GM19099 (cell line): Measurements from ENCODE around the gene STXBP5.

Experiments used
- POLR2A ChIP-seq: IDR thresholded peaks from 3 replicates; pipeline ENCODE4 v1.6.1; 2011; ENCODE audit warnings: low read depth; ENCODE audit not compliant: insufficient read length; ENCODE audit errors: extremely low read depth

STXBP5 gene

GRCh38 chr6:147170269-147170668 is 33.9 kb upstream of the STXBP5 start:
- no peak for TF ChIP-seq POLR2A

DNA sequence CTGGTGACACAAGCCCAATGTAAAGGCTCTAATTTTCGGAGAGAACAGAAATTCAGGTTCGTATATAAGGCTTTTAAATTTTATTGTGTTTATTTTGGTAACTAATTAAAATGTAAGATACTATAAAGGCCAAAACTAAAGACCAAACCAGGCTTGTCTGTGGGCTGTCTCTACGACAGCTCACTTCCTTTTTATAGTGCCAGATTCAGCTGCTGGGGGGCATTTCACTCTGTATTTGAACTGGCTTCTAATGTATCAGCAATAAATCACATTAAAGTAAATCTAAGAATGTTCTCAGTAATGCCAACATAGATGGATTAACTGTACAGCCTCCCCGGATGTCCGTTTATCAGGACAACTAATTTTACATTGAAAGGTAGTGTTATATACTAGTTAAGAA is 31.1 kb upstream of the STXBP5 start:
- no peak for TF ChIP-seq POLR2A

GRCh38 chr6:147173675-147174308 is 30.4 kb upstream of the STXBP5 start:
- no peak for TF ChIP-seq POLR2A

GRCh38 chr6:147176795-147177194 is 27.4 kb upstream of the STXBP5 start:
- TF ChIP-seq POLR2A, result no peak

- TF ChIP-seq POLR2A, result no peak
Measured at GRCh38 chr6:147177286-147177685, 26.9 kb upstream of the STXBP5 start.

- TF ChIP-seq POLR2A, result no peak
Measured at GRCh38 chr6:147178355-147178754, 25.9 kb upstream of the STXBP5 start.

DNA sequence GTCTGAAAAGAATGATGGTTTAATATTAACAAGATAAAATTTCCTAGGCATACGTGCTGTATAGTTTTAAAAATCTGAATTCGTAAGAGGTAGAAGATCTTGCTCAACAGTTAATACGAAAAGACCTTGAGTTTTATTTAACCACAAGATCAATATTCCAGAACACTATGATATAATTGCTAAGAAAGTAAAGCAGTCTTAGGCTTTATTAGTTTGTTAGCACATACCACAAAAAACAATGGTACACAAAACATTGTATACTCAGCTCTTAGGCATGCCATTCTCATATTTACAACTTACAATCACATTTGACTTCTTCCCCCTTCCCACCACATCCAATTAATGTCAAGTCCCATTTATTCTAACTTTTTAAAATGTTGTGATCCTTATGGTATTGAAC is 24.4 kb upstream of the STXBP5 start:
- no peak for TF ChIP-seq POLR2A

GRCh38 chr6:147180926-147181325 is 23.3 kb upstream of the STXBP5 start:
- no peak for TF ChIP-seq POLR2A

DNA sequence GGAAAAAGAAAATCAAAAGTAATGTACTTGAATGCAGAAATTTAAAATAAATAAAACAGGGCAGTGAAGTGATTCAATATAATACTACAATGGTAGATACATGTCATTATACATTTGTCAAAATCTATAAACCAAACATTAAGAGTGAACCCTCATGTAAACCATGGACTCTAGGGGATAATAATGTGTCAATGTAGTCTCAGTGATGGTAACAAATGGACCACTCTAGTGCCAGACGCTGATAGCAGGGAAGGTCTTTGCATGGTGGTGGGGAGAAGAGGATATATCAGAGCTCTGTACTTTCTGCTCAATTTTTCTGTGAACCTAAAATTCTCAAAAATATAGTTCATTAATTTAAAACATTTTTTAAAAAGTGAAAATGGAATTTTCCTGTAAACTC is 19.8 kb upstream of the STXBP5 start:
- no peak for TF ChIP-seq POLR2A

DNA sequence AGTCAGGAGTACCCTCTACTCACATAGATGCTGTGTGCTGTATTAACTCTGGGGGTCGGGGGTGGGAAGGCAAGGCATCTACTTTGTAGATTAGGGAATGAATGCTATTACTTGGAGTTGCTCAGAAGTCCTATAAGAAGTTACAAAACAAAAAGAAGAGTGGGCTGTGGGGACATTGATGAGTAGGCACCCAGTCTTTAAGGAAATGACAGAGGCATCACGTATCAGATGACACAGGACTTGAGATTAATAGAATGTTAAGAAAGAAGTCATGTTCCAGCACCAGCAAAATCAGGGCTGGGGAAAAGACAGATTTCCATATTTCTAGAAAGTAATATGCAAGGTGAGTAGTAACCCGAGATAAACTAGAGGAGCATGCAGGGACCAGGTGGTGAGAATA is 19.0 kb upstream of the STXBP5 start:
- no peak for TF ChIP-seq POLR2A

- no peak for TF ChIP-seq POLR2A
Measured at GRCh38 chr6:147190556-147190955, 13.7 kb upstream of the STXBP5 start.

DNA sequence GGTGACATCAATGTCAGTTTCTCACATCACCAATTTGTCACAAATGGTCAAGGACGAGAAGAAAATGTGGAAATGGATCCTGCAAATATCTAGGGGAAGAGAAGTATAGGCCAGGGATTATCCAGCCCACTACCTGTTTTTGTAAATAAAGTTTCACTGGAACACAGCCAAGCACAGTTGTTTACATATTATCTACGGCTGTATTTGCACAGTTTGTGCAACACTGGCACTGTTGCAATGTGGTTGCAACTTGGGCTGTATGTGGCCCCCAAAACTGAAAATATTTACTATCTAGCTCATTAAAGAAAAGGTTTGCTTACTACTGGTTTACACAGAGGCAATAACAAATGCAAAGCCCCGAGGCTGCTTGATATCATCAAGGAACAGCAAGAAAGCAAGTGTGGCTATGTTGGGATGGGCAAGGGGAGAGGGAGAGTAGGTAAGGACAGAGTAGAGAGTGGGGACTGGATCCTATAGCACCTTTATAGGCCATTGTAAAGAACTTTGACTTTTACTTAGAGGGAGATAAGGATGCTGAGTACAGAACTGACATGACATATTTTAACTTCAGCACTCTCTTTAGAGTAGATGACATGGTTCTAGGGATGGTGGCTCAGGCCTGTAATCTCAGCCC is 11.8 kb upstream of the STXBP5 start:
- no peak for TF ChIP-seq POLR2A

DNA sequence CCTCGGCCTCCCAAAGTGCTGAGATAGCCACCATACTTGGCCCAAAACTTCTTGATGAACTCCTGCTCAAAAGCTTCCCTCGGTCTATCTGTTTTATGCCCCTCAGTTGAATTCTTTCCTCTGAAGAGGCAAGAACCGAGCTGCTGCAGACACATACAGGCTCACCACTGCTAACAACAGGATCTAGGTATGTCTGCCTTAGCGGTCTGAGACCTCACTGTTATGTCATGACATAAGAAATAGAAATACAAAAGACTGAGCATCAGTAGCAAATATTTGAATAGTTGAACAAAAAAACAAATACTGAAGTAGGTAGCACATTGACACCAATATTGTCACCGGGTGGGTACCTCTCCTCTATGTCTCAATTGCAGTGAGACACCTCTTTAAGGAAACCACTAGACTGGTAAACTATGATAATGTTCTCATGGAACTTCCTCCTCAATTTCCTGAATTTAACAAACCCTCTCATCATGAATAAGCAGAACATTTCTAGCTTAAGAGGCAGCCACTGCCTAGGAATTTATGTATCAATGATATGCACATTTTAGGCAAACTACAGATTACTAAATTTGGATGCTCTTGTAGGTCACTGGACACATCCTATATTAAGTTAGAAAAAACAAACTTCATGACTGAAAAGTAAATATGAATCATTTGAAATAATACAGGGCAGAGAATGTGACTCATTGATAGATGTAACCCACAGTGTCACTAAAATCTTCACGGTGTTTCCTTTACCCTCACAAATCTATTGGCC is 9.4 kb upstream of the STXBP5 start:
- no peak for TF ChIP-seq POLR2A

DNA sequence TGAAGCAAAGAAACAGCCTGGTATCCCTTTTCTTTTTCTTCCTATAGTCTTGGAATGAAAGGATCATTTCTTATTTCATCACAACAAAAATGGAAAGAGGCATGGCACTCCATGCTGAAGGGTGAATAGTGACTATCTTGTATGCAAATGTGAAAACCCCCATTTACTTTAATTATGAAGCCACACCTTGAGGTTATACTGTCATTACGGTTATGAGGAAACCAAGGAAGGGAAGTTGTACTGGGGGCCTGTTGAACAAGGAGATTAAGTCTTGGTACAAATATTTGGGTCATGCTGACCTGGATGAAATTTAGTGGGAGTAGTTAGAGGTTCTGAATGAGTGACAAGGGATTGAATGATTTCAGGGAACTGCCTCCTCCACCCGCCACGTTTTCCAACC is 8.7 kb upstream of the STXBP5 start:
- no peak for TF ChIP-seq POLR2A

GRCh38 chr6:147195987-147196386 is 8.2 kb upstream of the STXBP5 start:
- no peak for TF ChIP-seq POLR2A

GRCh38 chr6:147200711-147201110 is 3.5 kb upstream of the STXBP5 start:
- no peak for TF ChIP-seq POLR2A
